ENCODE measurements around the gene CLCNKA.
"Not testable (repeated sequence)": the region's sequence is repeated elsewhere in the genome, so short reads cannot be mapped to it uniquely, and the experiment has no call there.

The CLCNKA gene

DNA sequence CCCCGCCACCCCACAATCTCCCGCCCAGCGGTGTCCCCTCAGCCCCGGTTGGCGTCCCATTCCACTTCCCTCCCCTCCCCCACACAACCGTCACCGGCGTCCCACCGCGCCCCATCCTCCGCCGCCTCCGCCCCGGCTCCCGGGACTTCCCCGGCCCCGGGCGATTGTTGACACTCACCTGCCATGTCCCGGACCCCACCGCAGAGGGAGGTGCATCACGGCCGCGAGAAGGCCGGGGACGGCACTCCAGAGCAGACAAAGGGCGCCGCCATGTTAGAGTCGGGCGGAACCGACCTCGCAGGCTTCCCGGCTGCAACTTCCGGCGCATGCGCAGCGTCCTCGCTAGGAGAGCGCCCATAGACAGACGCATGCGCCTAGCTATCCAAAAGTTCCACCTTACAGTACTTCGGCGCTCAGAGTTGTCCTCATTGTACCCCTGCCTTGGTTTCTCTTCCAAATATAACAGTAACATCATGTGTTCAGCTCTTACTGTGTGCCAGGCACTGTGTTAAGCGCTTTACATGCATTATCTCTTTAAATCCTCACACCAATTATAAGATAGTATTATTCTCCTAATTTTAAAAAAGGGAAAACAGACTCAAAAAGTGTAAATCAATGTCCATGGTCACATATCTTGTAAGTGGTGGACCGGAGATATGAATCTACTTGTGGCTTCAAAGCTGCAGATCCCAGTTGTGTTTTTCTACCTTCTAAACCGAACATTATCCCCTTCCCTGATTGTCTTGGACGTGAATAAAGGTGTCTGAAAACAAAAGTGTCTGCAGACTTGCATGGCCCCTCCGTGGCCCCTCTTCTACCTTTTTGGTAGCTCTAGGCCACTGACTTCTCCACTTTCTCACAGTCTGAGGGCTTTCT is 45.8 kb upstream of the CLCNKA start, which contains the start of gene ZBTB17:
Gene ZBTB17 (minus strand): TSS at position 297 of the 876 bp plus-strand sequence. CDS start 27,606 bp downstream, outside the sequence.
- Histone ChIP-seq H3K27ac (peak within 1 kb of the TSS; percentile 61), H3K9me3 (ENCODE audit: control insufficient read depth, low read length) (no peaks in the 10 kb centered on the region), H3K9ac (no peak within 1 kb of the TSS), H3K36me3 (ENCODE audit: control insufficient read depth, insufficient read depth, low read length) (no peaks in the 10 kb centered on the region), H3K79me2 (peaks cover 18% of the 10 kb centered on the region), H3K4me1 (no peaks in the 10 kb centered on the region), H3K4me2 (ENCODE audit: low read length) (peak within 1 kb of the TSS; percentile 91), H3K27me3 (ENCODE audit: control insufficient read depth, insufficient read depth, low read length) (no peaks in the 10 kb centered on the region), H2AFZ (peak within 1 kb of the TSS; percentile 92), H3K4me3 (ENCODE audit: low read depth, low read length) (peak within 1 kb of the TSS; percentile 94)
- TF ChIP-seq, protein P1, sequence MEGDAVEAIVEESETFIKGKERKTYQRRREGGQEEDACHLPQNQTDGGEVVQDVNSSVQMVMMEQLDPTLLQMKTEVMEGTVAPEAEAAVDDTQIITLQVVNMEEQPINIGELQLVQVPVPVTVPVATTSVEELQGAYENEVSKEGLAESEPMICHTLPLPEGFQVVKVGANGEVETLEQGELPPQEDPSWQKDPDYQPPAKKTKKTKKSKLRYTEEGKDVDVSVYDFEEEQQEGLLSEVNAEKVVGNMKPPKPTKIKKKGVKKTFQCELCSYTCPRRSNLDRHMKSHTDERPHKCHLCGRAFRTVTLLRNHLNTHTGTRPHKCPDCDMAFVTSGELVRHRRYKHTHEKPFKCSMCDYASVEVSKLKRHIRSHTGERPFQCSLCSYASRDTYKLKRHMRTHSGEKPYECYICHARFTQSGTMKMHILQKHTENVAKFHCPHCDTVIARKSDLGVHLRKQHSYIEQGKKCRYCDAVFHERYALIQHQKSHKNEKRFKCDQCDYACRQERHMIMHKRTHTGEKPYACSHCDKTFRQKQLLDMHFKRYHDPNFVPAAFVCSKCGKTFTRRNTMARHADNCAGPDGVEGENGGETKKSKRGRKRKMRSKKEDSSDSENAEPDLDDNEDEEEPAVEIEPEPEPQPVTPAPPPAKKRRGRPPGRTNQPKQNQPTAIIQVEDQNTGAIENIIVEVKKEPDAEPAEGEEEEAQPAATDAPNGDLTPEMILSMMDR (IDR thresholded peaks at IDR 0.05), result no peak

DNA sequence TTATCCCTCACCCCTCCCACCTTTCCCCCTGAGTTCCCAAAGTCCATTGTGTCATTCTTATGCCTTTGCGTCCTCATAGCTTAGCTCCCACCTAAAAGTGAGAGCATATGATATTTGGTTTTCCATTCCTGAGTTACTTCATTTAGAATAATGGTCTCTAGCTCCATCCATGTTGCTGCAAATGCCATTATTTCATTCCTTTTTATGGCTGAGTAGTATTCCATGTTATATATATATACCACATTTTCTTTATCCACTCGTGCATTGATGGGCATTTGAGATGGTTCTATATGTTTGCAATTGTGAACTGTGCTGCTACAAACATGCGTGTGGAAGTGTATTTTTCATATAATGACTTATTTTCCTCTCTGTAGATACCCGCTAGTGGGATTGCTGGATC is 43.9 kb upstream of the CLCNKA start:
- H3K4me1 ChIP-seq; H3K4me3 ChIP-seq (ENCODE audit: low read depth, low read length); H3K27me3 ChIP-seq (ENCODE audit: control insufficient read depth, insufficient read depth, low read length); H3K9me3 ChIP-seq (ENCODE audit: control insufficient read depth, low read length); H3K36me3 ChIP-seq (ENCODE audit: control insufficient read depth, insufficient read depth, low read length); H2AFZ ChIP-seq; H3K9ac ChIP-seq; H3K27ac ChIP-seq; H3K4me2 ChIP-seq (ENCODE audit: low read length): not testable (repeated sequence)
- peaks cover 11% of the 10 kb centered on the region for H3K79me2 ChIP-seq

DNA sequence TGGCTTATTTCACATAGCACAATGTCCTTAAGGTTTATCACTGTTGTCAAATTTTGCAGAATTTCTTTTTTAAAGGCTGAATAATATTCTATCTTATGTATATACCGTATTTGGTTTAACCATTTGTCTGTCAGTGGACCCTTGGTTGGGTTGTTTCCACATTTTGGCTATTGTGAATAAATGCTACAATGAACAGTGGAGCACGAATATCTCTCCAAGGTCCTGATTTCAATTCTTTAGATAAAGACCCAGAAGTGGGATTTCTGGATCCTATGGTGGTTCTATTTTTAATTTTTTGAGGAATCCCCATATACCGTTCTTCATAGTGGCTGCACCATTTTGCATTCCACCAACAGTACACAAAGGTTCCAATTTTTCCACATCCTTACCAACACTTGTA is 40.2 kb upstream of the CLCNKA start:
- Histone ChIP-seq H3K27ac (no peak overlapping the region), H3K79me2 (no peaks in the 10 kb centered on the region), H3K4me1 (no peaks in the 10 kb centered on the region), H3K36me3 (ENCODE audit: control insufficient read depth, insufficient read depth, low read length) (no peaks in the 10 kb centered on the region), H3K9ac (no peak overlapping the region), H2AFZ (no peak overlapping the region), H3K27me3 (ENCODE audit: control insufficient read depth, insufficient read depth, low read length) (no peaks in the 10 kb centered on the region), H3K4me2 (ENCODE audit: low read length) (no peak overlapping the region), H3K9me3 (ENCODE audit: control insufficient read depth, low read length) (no peaks in the 10 kb centered on the region), H3K4me3 (ENCODE audit: low read depth, low read length) (no peak overlapping the region)
- TF ChIP-seq, protein P1 (IDR thresholded peaks at IDR 0.05), result no peak

DNA sequence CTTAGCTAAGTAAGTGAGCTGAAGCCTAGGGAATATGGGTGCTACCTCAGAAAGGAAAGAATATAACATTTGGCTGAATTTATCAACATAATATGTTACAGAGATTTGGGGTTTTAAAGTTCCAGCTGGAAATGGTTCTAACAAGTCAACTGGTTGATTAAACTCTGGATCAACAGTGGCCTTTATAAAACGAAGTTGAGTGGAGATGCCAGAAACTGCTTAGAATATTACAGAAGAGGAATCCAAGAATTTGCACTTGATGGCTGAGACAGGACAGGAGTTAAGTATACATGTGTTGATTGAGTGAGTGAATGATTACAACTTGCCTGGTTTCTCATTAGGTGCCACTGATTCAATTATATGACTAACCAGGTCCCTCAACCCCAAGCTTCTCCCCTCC is 38.6 kb upstream of the CLCNKA start:
- Histone ChIP-seq H3K4me1 (no peaks in the 10 kb centered on the region), H3K4me2 (ENCODE audit: low read length) (no peak overlapping the region)
- TF ChIP-seq, protein P1 (IDR thresholded peaks at IDR 0.05), result no peak

DNA sequence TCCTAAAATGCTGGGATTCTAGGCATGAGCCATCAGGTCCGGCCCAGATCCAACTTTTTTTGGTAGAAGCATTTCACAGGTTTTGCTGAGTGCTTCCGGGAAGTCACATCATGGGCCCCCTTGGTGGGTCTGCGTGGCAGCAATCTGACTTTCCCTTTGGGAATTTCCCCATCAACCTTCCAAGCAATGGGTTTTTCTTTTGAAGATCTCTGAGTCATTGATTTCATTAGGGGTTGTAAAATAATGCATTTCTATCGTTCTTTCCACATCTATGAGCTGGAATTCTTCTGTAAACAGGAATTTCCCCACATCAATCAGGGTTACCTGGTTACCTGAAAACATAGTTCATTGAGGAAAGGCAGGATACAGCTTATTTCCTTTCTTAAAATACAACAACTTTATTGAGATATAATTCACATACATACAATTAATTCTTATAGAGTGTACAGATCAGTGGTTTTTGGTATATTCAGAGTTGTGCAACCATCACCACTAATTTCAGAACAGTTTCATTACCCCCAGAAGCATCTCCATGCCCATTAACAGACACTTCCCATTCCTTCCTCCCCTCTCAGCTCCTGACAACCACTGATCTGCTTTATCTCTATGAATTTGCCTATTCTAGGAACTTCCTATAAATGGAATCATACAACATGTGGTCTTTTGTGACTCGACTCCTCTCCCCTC is 36.1 kb upstream of the CLCNKA start:
- Histone ChIP-seq H3K79me2 (no peaks in the 10 kb centered on the region), H2AFZ (no peak overlapping the region), H3K9me3 (ENCODE audit: control insufficient read depth, low read length) (no peaks in the 10 kb centered on the region), H3K27me3 (ENCODE audit: control insufficient read depth, insufficient read depth, low read length) (no peaks in the 10 kb centered on the region), H3K9ac (no peak overlapping the region), H3K4me3 (ENCODE audit: low read depth, low read length) (no peak overlapping the region), H3K36me3 (ENCODE audit: control insufficient read depth, insufficient read depth, low read length) (no peaks in the 10 kb centered on the region), H3K27ac (no peak overlapping the region), H3K4me2 (ENCODE audit: low read length) (no peak overlapping the region), H3K4me1 (no peaks in the 10 kb centered on the region)
- TF ChIP-seq, protein P1 (IDR thresholded peaks at IDR 0.05), result no peak

More for the DNA sequence above, 38.6 kb upstream of the CLCNKA start:
- no peak overlapping the region for H2AFZ ChIP-seq
- no peaks in the 10 kb centered on the region for H3K9me3 ChIP-seq (ENCODE audit: control insufficient read depth, low read length)
- H3K27me3 ChIP-seq (ENCODE audit: control insufficient read depth, insufficient read depth, low read length), result no peaks in the 10 kb centered on the region
- H3K79me2 ChIP-seq, result no peaks in the 10 kb centered on the region
- H3K9ac ChIP-seq, result no peak overlapping the region
- no peak overlapping the region for H3K27ac ChIP-seq
- no peak overlapping the region for H3K4me3 ChIP-seq (ENCODE audit: low read depth, low read length)
- no peaks in the 10 kb centered on the region for H3K36me3 ChIP-seq (ENCODE audit: control insufficient read depth, insufficient read depth, low read length)

All from parathyroid adenoma (tissue), 2 donors.